Effector memory CD4-positive, alpha-beta T cell (primary cell): ENCODE measurements around the gene SAE1.
A peak's percentile ranks its signal among the peaks of the same experiment; 100 is the strongest.

Experiments used
- DNase-seq, 3 donors: peaks; one replicate each; pipeline ENCODE4 v3.0.0-alpha.2; 2020
- H3K27ac ChIP-seq: 2 replicates; pipeline ENCODE4 v1.7.0; 2013; ENCODE audit warnings: mild to moderate bottlenecking, low read length, moderate library complexity; ENCODE audit not compliant: insufficient read depth, poor library complexity, severe bottlenecking
- H3K27me3 ChIP-seq: replicated peaks from 2 replicates; pipeline ENCODE4 v1.7.0; 2013; ENCODE audit warnings: mild to moderate bottlenecking, low read length; ENCODE audit not compliant: insufficient read depth, control insufficient read depth, poor library complexity, severe bottlenecking
- H3K36me3 ChIP-seq: 2 replicates; pipeline ENCODE4 v1.7.0; 2013; ENCODE audit warnings: mild to moderate bottlenecking, low read length, moderate library complexity; ENCODE audit not compliant: control insufficient read depth, insufficient read depth
- H3K4me1 ChIP-seq: 2 replicates; pipeline ENCODE4 v1.7.0; 2013; ENCODE audit warnings: low read length, mild to moderate bottlenecking; ENCODE audit not compliant: control insufficient read depth, insufficient read depth, poor library complexity, severe bottlenecking
- H3K4me3 ChIP-seq: 2 replicates; pipeline ENCODE4 v1.7.0; 2013; ENCODE audit warnings: low read length, low read depth, mild to moderate bottlenecking; ENCODE audit not compliant: insufficient read depth, poor library complexity, severe bottlenecking
- H3K9me3 ChIP-seq: 2 replicates; pipeline ENCODE4 v1.7.0; 2013; ENCODE audit warnings: mild to moderate bottlenecking, low read length, moderate library complexity; ENCODE audit not compliant: control insufficient read depth

SAE1 gene

GRCh38 chr19:47209319-47210179, 78.9 kb downstream of the SAE1 start:
- Histone ChIP-seq H3K36me3 (peaks cover 39% of the 10 kb centered on the region), H3K4me1 (no peaks in the 10 kb centered on the region), H3K27me3 (no peaks in the 10 kb centered on the region), H3K4me3 (no peak overlapping the region), H3K9me3 (no peaks in the 10 kb centered on the region), H3K27ac (no peak overlapping the region)
- DNase-seq: no peak

GRCh38 chr19:47210180-47210490, 79.5 kb downstream of the SAE1 start:
- Histone ChIP-seq H3K9me3 (no peaks in the 10 kb centered on the region), H3K27ac (no peak overlapping the region), H3K4me3 (no peak overlapping the region), H3K4me1 (no peaks in the 10 kb centered on the region), H3K36me3 (peaks cover 33% of the 10 kb centered on the region), H3K27me3 (no peaks in the 10 kb centered on the region)
- DNase-seq: no peak

- Histone ChIP-seq H3K9me3 (no peaks in the 10 kb centered on the region), H3K27ac (no peak overlapping the region), H3K27me3 (no peaks in the 10 kb centered on the region), H3K36me3 (peaks cover 27% of the 10 kb centered on the region), H3K4me1 (no peaks in the 10 kb centered on the region), H3K4me3 (no peak overlapping the region)
- DNase-seq: peak; percentile 46 to 72 (median 52)
These were observed 80.2 kb downstream of the SAE1 start for GRCh38 chr19:47210689-47211316.

- H3K36me3 ChIP-seq: no peaks in the 10 kb centered on the region
- no peaks in the 10 kb centered on the region for H3K4me1 ChIP-seq
- H3K27ac ChIP-seq: no peak overlapping the region
- DNase-seq: no peak
- H3K27me3 ChIP-seq: no peaks in the 10 kb centered on the region
- no peaks in the 10 kb centered on the region for H3K9me3 ChIP-seq
- H3K4me3 ChIP-seq: no peak overlapping the region
These were observed 84.9 kb downstream of the SAE1 start for GRCh38 chr19:47215581-47215980.

- no peak for DNase-seq
- Histone ChIP-seq H3K27me3 (no peaks in the 10 kb centered on the region), H3K27ac (no peak overlapping the region), H3K36me3 (no peaks in the 10 kb centered on the region), H3K4me3 (no peak overlapping the region), H3K9me3 (no peaks in the 10 kb centered on the region), H3K4me1 (peaks cover 1% of the 10 kb centered on the region)
These were observed 90.6 kb downstream of the SAE1 start for GRCh38 chr19:47221080-47221841.

- no peaks in the 10 kb centered on the region for H3K27me3 ChIP-seq
- no peak overlapping the region for H3K4me3 ChIP-seq
- no peaks in the 10 kb centered on the region for H3K36me3 ChIP-seq
- DNase-seq: no peak
- no peak overlapping the region for H3K27ac ChIP-seq
- peaks cover 8% of the 10 kb centered on the region for H3K4me1 ChIP-seq
- H3K9me3 ChIP-seq: no peaks in the 10 kb centered on the region
These were observed 91.3 kb downstream of the SAE1 start for GRCh38 chr19:47221890-47222289.

- Histone ChIP-seq H3K36me3 (no peaks in the 10 kb centered on the region), H3K27ac (peak overlapping the region; percentile 83), H3K4me1 (peaks cover 31% of the 10 kb centered on the region), H3K4me3 (peak overlapping the region; percentile 59), H3K9me3 (no peaks in the 10 kb centered on the region), H3K27me3 (no peaks in the 10 kb centered on the region)
- DNase-seq: peak; percentile 77 to 88 (median 84)
These were observed 95.3 kb downstream of the SAE1 start for GRCh38 chr19:47225746-47226425.

GRCh38 chr19:47226426-47227351, 96.1 kb downstream of the SAE1 start:
- no peaks in the 10 kb centered on the region for H3K27me3 ChIP-seq
- H3K4me3 ChIP-seq: peak overlapping the region; percentile 59
- DNase-seq: peak in 2 of 3 donors; percentile 45 to 54
- peak overlapping the region; percentile 83 for H3K27ac ChIP-seq
- H3K4me1 ChIP-seq: peaks cover 36% of the 10 kb centered on the region
- no peaks in the 10 kb centered on the region for H3K9me3 ChIP-seq
- H3K36me3 ChIP-seq: no peaks in the 10 kb centered on the region
